Measurements from ENCODE around the gene FGF3. TPM values are rescaled to one million over a fixed set of nuclear protein-coding genes. Genes with fewer than 3 reads are reported as not detected.

The FGF3 gene
- total RNA-seq, 1 donor from 2014 or later, result not detected

GRCh38 chr11:69861901-69862300 is 42.7 kb upstream of the FGF3 start:
- H3K36me3 ChIP-seq, result no peaks in the 10 kb centered on the region
- no peak overlapping the region for H3K27ac ChIP-seq
- H3K4me3 ChIP-seq, result no peak overlapping the region
- no peaks in the 10 kb centered on the region for H3K9me3 ChIP-seq
- no peaks in the 10 kb centered on the region for H3K4me1 ChIP-seq
- peaks cover 44% of the 10 kb centered on the region for H3K27me3 ChIP-seq (ENCODE audit: low read depth)
- ATAC-seq (no peak), DNase-seq (peak; percentile 14)
- no peak for TF ChIP-seq CTCF (IDR thresholded peaks at IDR 0.05)
- intact Hi-C loops (cut with DNase I), result no loop called here

- Histone ChIP-seq H3K9me3 (no peaks in the 10 kb centered on the region), H3K4me3 (no peak overlapping the region), H3K27me3 (ENCODE audit: low read depth) (peaks cover 44% of the 10 kb centered on the region), H3K36me3 (no peaks in the 10 kb centered on the region), H3K4me1 (no peaks in the 10 kb centered on the region), H3K27ac (no peak overlapping the region)
- ATAC-seq (no peak), DNase-seq (no peak)
- TF ChIP-seq CTCF (IDR thresholded peaks at IDR 0.05), result no peak
- intact Hi-C loops (cut with DNase I), result no loop called here
These were observed 41.7 kb upstream of the FGF3 start for GRCh38 chr11:69860796-69861445.

- intact Hi-C loops (cut with DNase I), result no loop called here
- TF ChIP-seq CTCF (IDR thresholded peaks at IDR 0.05), result no peak
- ATAC-seq (no peak), DNase-seq (no peak)
- no peak overlapping the region for H3K27ac ChIP-seq
- no peaks in the 10 kb centered on the region for H3K36me3 ChIP-seq
- H3K27me3 ChIP-seq (ENCODE audit: low read depth), result peaks cover 46% of the 10 kb centered on the region
- H3K4me1 ChIP-seq, result no peaks in the 10 kb centered on the region
- H3K9me3 ChIP-seq, result no peaks in the 10 kb centered on the region
- no peak overlapping the region for H3K4me3 ChIP-seq
These were observed 41.0 kb upstream of the FGF3 start for GRCh38 chr11:69860244-69860643.

GRCh38 chr11:69859275-69859934 is 40.2 kb upstream of the FGF3 start:
- no peak for DNase-seq
- TF ChIP-seq CTCF (IDR thresholded peaks at IDR 0.05), result no peak
- Histone ChIP-seq H3K27ac (no peak overlapping the region), H3K9me3 (no peaks in the 10 kb centered on the region), H3K4me3 (no peak overlapping the region), H3K27me3 (ENCODE audit: low read depth) (peaks cover 42% of the 10 kb centered on the region), H3K36me3 (no peaks in the 10 kb centered on the region), H3K4me1 (no peaks in the 10 kb centered on the region)
- intact Hi-C loops (cut with DNase I), result no loop called here
- no peak for ATAC-seq

- H3K9me3 ChIP-seq, result no peaks in the 10 kb centered on the region
- no peak overlapping the region for H3K4me3 ChIP-seq
- H3K4me1 ChIP-seq, result no peaks in the 10 kb centered on the region
- peaks cover 24% of the 10 kb centered on the region for H3K27me3 ChIP-seq (ENCODE audit: low read depth)
- H3K36me3 ChIP-seq, result no peaks in the 10 kb centered on the region
- H3K27ac ChIP-seq, result no peak overlapping the region
- no peak for TF ChIP-seq CTCF (IDR thresholded peaks at IDR 0.05)
- DNase-seq, result no peak
- intact Hi-C loops (cut with DNase I), result no loop called here
- ATAC-seq, result no peak
These were observed 36.2 kb upstream of the FGF3 start for GRCh38 chr11:69855421-69855820.

Data from lower lobe of right lung (tissue), 2 donors.